Thoracic aorta (tissue), 2 donors: ENCODE results near the gene DPP6. TPM values are rescaled to one million over a fixed set of nuclear protein-coding genes. Genes with fewer than 3 reads are reported as not detected.

ENCODE experiments used
- ATAC-seq: fragments of 150-250 bp; one replicate; pipeline ENCODE4 v1.8.0; 2017; ENCODE audit warnings: low read depth; ENCODE audit not compliant: insufficient number of reproducible peaks, low FRiP score
- DNase-seq: peaks from one replicate; pipeline ENCODE4 v3.0.0-alpha.2; 2020; ENCODE audit warnings: low spot score
- H3K27ac ChIP-seq, 2 donors: fragments of 200-600 bp; sonication (generic); 1 replicate in 1 of 2; 2 replicates in 1 of 2; pipeline ENCODE4 v1.5.1; 2016; ENCODE audit warnings: mild to moderate bottlenecking in 2 of 2, moderate library complexity in 2 of 2
- H3K27me3 ChIP-seq: fragments of 200-600 bp; sonication (generic); replicated peaks from 2 replicates; pipeline ENCODE4 v1.6.0; 2016; ENCODE audit warnings: mild to moderate bottlenecking; ENCODE audit not compliant: insufficient read depth
- H3K36me3 ChIP-seq: fragments of 200-600 bp; sonication (generic); one replicate; pipeline ENCODE4 v1.5.1; 2016
- H3K4me1 ChIP-seq, 2 donors: fragments of 200-600 bp; sonication (generic); 1 replicate in 1 of 2; 2 replicates in 1 of 2; pipeline versions ENCODE4 v1.5.1 to v1.6.0; 2016; ENCODE audit warnings: low read depth in 2 of 2, mild to moderate bottlenecking in 1 of 2; ENCODE audit not compliant: control insufficient read depth in 1 of 2
- H3K4me3 ChIP-seq: fragments of 200-600 bp; sonication (generic); 2 replicates; pipeline ENCODE4 v1.5.1; 2016; ENCODE audit warnings: mild to moderate bottlenecking
- H3K9me3 ChIP-seq: fragments of 200-600 bp; sonication (generic); 2 replicates; pipeline ENCODE4 v1.5.1; 2016
- CTCF ChIP-seq: fragments of 200-600 bp; sonication (generic); IDR thresholded peaks from one replicate; pipeline ENCODE4 v1.5.1; 2019; ENCODE audit warnings: antibody characterized with exemption
- total RNA-seq, 2 donors: library from RNA; depleted of rRNA; stranded (reverse); fragments of >200 nt; gene quantifications; one replicate each; pipeline versions ENCODE4 v1.1.0 to v1.2.3, GENCODE V29; 2016

Gene DPP6
- total RNA-seq, 2 donors from 2014 or later = not detected

GRCh38 chr7:154884348-154884920, 832.2 kb downstream of the DPP6 start:
- ATAC-seq (no peak), DNase-seq (no peak)
- no peaks in the 10 kb centered on the region for H3K36me3 ChIP-seq
- TF ChIP-seq CTCF = no peak
- no peak overlapping the region for H3K4me3 ChIP-seq
- no peaks in the 10 kb centered on the region for H3K9me3 ChIP-seq
- H3K4me1 ChIP-seq = no peaks in the 10 kb centered on the region
- H3K27ac ChIP-seq = no peak overlapping the region
- H3K27me3 ChIP-seq = no peaks in the 10 kb centered on the region

- Histone ChIP-seq H3K27ac (no peak overlapping the region), H3K4me3 (no peak overlapping the region), H3K36me3 (no peaks in the 10 kb centered on the region), H3K4me1 (no peaks in the 10 kb centered on the region), H3K27me3 (no peaks in the 10 kb centered on the region), H3K9me3 (no peaks in the 10 kb centered on the region)
- ATAC-seq (no peak), DNase-seq (no peak)
- no peak for TF ChIP-seq CTCF
Measured at GRCh38 chr7:154886591-154886990, 834.4 kb downstream of the DPP6 start.

GRCh38 chr7:154888690-154889089, 836.5 kb downstream of the DPP6 start:
- H3K36me3 ChIP-seq = no peaks in the 10 kb centered on the region
- H3K4me1 ChIP-seq = no peaks in the 10 kb centered on the region
- no peaks in the 10 kb centered on the region for H3K9me3 ChIP-seq
- no peak for ATAC-seq
- no peak overlapping the region for H3K27ac ChIP-seq
- no peak overlapping the region for H3K4me3 ChIP-seq
- DNase-seq = no peak
- TF ChIP-seq CTCF = no peak
- no peaks in the 10 kb centered on the region for H3K27me3 ChIP-seq

GRCh38 chr7:154892459-154892858, 840.3 kb downstream of the DPP6 start:
- no peak for ATAC-seq
- no peaks in the 10 kb centered on the region for H3K4me1 ChIP-seq
- no peaks in the 10 kb centered on the region for H3K36me3 ChIP-seq
- no peaks in the 10 kb centered on the region for H3K9me3 ChIP-seq
- H3K27me3 ChIP-seq = no peaks in the 10 kb centered on the region
- no peak for TF ChIP-seq CTCF
- no peak for DNase-seq
- H3K27ac ChIP-seq = no peak overlapping the region
- H3K4me3 ChIP-seq = no peak overlapping the region

- TF ChIP-seq CTCF = no peak
- H3K9me3 ChIP-seq = no peaks in the 10 kb centered on the region
- no peak for DNase-seq
- H3K27ac ChIP-seq = no peak overlapping the region
- H3K27me3 ChIP-seq = no peaks in the 10 kb centered on the region
- H3K4me1 ChIP-seq = no peaks in the 10 kb centered on the region
- H3K36me3 ChIP-seq = no peaks in the 10 kb centered on the region
- no peak overlapping the region for H3K4me3 ChIP-seq
- ATAC-seq = no peak
Measured at GRCh38 chr7:154896076-154896475, 843.9 kb downstream of the DPP6 start.
